ELF-1 (cell line): ENCODE data around the gene HAUS7.
A peak's percentile ranks its signal among the peaks of the same experiment; 100 is the strongest.

ENCODE experiments used
- DNase-seq: peaks from one replicate; pipeline ENCODE4 v3.0.0-alpha.2; 2016; ENCODE audit warnings: low read depth, low spot score

Gene HAUS7

GRCh38 chrX:153477364-153477857, 7.0 kb upstream of the HAUS7 start:
- no peak for DNase-seq

- DNase-seq: peak; percentile 54
Measured at GRCh38 chrX:153476666-153477363, 6.4 kb upstream of the HAUS7 start.

GRCh38 chrX:153475751-153476281, 5.4 kb upstream of the HAUS7 start:
- DNase-seq: peak; percentile 75

GRCh38 chrX:153475271-153475670, 4.9 kb upstream of the HAUS7 start:
- DNase-seq: no peak

- DNase-seq: peak; percentile 62
Measured at GRCh38 chrX:153474718-153475117, 4.3 kb upstream of the HAUS7 start.

- peak; percentile 30 for DNase-seq
Measured at GRCh38 chrX:153474266-153474665, 3.9 kb upstream of the HAUS7 start.

- DNase-seq: no peak
Measured at GRCh38 chrX:153473126-153473525, 2.8 kb upstream of the HAUS7 start.

- no peak for DNase-seq
Measured at GRCh38 chrX:153471663-153472280, 1.4 kb upstream of the HAUS7 start.

GRCh38 chrX:153469811-153470410, 465 bp downstream of the HAUS7 start:
- peak; percentile 78 for DNase-seq

- DNase-seq: no peak
Measured at GRCh38 chrX:153468008-153468580, 2.3 kb downstream of the HAUS7 start.

- no peak for DNase-seq
Measured at GRCh38 chrX:153465691-153466380, 4.5 kb downstream of the HAUS7 start.

- DNase-seq: no peak
Measured at GRCh38 chrX:153464116-153464515, 6.3 kb downstream of the HAUS7 start.

GRCh38 chrX:153463556-153463955, 6.8 kb downstream of the HAUS7 start:
- DNase-seq: no peak

- DNase-seq: no peak
Measured at GRCh38 chrX:153463031-153463430, 7.3 kb downstream of the HAUS7 start.

GRCh38 chrX:153462291-153462690, 8.1 kb downstream of the HAUS7 start:
- no peak for DNase-seq

- DNase-seq: peak; percentile 78
Measured at GRCh38 chrX:153460826-153461225, 9.6 kb downstream of the HAUS7 start.

- DNase-seq: peak; percentile 83
Measured at GRCh38 chrX:153459986-153460385, 10.4 kb downstream of the HAUS7 start.

GRCh38 chrX:153458476-153458875, 11.9 kb downstream of the HAUS7 start:
- no peak for DNase-seq

- no peak for DNase-seq
Measured at GRCh38 chrX:153457827-153458466, 12.4 kb downstream of the HAUS7 start.

GRCh38 chrX:153457136-153457825, 13.1 kb downstream of the HAUS7 start:
- no peak for DNase-seq

GRCh38 chrX:153456704-153457103, 13.7 kb downstream of the HAUS7 start:
- no peak for DNase-seq
